Transverse colon (tissue), 3 donors: ENCODE measurements around the gene PSMC3IP.

Experiments used
- CTCF ChIP-seq, 5 experiments: fragments of 200-600 bp in 3 of 5; fragments of 450-650 bp in 2 of 5; sonication (generic) in 3 of 5; IDR thresholded peaks; 1 replicate in 2 of 5; 2 replicates in 3 of 5; pipeline ENCODE4 v1.5.1; 2016 to 2017; ENCODE audit warnings: antibody characterized with exemption in 5 of 5, inconsistent platforms in 3 of 5, mild to moderate bottlenecking in 2 of 5, moderate library complexity in 1 of 5
- POLR2A ChIP-seq: fragments of 450-650 bp; IDR thresholded peaks from one replicate; pipeline ENCODE4 v1.6.1; 2016; ENCODE audit warnings: antibody characterized with exemption, mild to moderate bottlenecking, moderate library complexity

GRCh38 chr17:42579794-42580551 lies 2.4 kb upstream of the PSMC3IP start:
- no peak for TF ChIP-seq POLR2A
- no peak for TF ChIP-seq CTCF (IDR thresholded peaks at IDR 0.05)
